Loucy (cell line): ENCODE measurements around the gene ME3.

Experiments used
- H2AFZ ChIP-seq: fragments of 200-600 bp; sonication (generic); 2 replicates; pipeline ENCODE4 v1.6.0; 2016; ENCODE audit warnings: antibody characterized with exemption, mild to moderate bottlenecking, low read length, moderate library complexity
- H3F3A ChIP-seq: fragments of 200-600 bp; 2 replicates; pipeline ENCODE4 v1.6.0; 2016; ENCODE audit warnings: antibody characterized with exemption, low read depth, mild to moderate bottlenecking
- H3K27me3 ChIP-seq: fragments of 200-600 bp; sonication (generic); 2 replicates; pipeline ENCODE4 v1.6.1; 2014; ENCODE audit warnings: low read length, mild to moderate bottlenecking; ENCODE audit not compliant: insufficient read depth, poor library complexity, severe bottlenecking
- H3K36me3 ChIP-seq: fragments of 200-600 bp; sonication (generic); 2 replicates; pipeline ENCODE4 v1.6.1; 2016; ENCODE audit warnings: low read length; ENCODE audit not compliant: insufficient read depth
- H3K4me1 ChIP-seq: fragments of 200-600 bp; sonication (generic); 2 replicates; pipeline ENCODE4 v1.5.1; 2014; ENCODE audit warnings: low read length, mild to moderate bottlenecking; ENCODE audit not compliant: insufficient read depth, poor library complexity, severe bottlenecking
- H3K4me2 ChIP-seq: fragments of 200-600 bp; sonication (generic); 2 replicates; pipeline ENCODE4 v1.6.0; 2014; ENCODE audit warnings: antibody characterized with exemption, low read length, low read depth, mild to moderate bottlenecking; ENCODE audit not compliant: poor library complexity, severe bottlenecking
- H3K4me3 ChIP-seq: fragments of 200-600 bp; sonication (generic); 2 replicates; pipeline ENCODE4 v1.5.1; 2014; ENCODE audit warnings: low read length, mild to moderate bottlenecking, mixed read lengths; ENCODE audit not compliant: poor library complexity, severe bottlenecking
- H3K79me2 ChIP-seq: fragments of 200-600 bp; sonication (generic); 2 replicates; pipeline ENCODE4 v1.6.1; 2014; ENCODE audit warnings: low read length; ENCODE audit not compliant: insufficient read depth
- H3K9ac ChIP-seq: fragments of 200-600 bp; sonication (generic); 2 replicates; pipeline ENCODE4 v1.6.0; 2014; ENCODE audit warnings: mild to moderate bottlenecking, low read depth, low read length, moderate library complexity; ENCODE audit not compliant: poor library complexity, severe bottlenecking
- H3K9me2 ChIP-seq: fragments of 200-600 bp; sonication (generic); replicated peaks from 2 replicates; pipeline ENCODE4 v1.6.1; 2016; ENCODE audit warnings: low read depth, low read length, mixed read lengths
- H3K9me3 ChIP-seq: fragments of 200-600 bp; sonication (generic); 2 replicates; pipeline ENCODE4 v1.6.1; 2014; ENCODE audit warnings: mild to moderate bottlenecking, antibody characterized with exemption, low read length, low read depth; ENCODE audit not compliant: insufficient read depth
- H4K20me1 ChIP-seq: fragments of 200-600 bp; sonication (generic); 2 replicates; pipeline ENCODE4 v1.6.0; 2014; ENCODE audit warnings: antibody characterized with exemption, low read length, mild to moderate bottlenecking; ENCODE audit not compliant: insufficient read depth, poor library complexity, severe bottlenecking
- CTCF ChIP-seq: fragments of 200-600 bp; sonication (generic); conservative IDR thresholded peaks from 2 replicates; pipeline ENCODE4 v1.5.1; 2014; ENCODE audit warnings: mild to moderate bottlenecking, antibody characterized with exemption, low read length
- EZH2phosphoT487 ChIP-seq: fragments of 200-600 bp; IDR thresholded peaks from 2 replicates; pipeline ENCODE4 v1.6.1; 2018; ENCODE audit warnings: antibody characterized with exemption, mild to moderate bottlenecking, moderate library complexity, borderline replicate concordance

Gene ME3

DNA sequence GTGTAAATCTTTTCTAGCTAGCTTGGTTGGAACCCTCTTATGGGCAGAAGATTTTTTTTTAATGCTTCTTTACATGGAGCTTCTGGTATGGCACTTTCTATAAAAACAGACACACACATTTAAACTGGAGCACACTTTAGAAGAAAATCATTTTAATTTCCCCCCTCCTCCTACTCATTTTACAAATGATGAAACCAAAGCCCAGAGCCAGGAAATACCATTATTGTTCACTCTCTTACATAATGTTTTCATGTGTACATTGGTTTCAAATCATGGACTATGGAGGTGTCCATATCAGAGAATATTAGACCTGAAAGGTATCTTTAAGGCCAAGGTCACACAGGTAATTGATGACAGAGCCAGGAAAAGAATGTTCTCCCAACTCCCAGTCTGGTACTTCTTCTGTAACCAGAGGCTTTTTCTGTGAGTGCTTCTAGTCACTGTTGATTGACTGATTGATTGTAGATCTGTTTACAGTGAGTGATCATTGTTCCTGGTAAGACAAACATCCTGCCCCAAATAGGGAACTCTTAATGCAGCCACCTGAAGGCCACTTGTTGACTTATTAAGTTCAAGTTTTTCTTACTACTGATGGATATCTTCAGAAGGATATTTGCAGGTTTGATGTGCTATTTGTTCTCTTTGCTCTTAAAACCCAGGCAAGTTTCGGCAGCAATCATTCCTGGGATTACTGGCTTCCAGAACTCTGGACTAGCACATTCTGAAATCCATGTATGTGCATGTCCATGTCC is 26.8 kb upstream of the ME3 start:
- H3K4me2 ChIP-seq, result no peak overlapping the region
- H3K4me1 ChIP-seq, result no peaks in the 10 kb centered on the region
- no peaks in the 10 kb centered on the region for H3K9me2 ChIP-seq
- no peaks in the 10 kb centered on the region for H3K79me2 ChIP-seq
- no peaks in the 10 kb centered on the region for H4K20me1 ChIP-seq
- no peaks in the 10 kb centered on the region for H3F3A ChIP-seq
- no peak overlapping the region for H2AFZ ChIP-seq
- H3K36me3 ChIP-seq, result no peaks in the 10 kb centered on the region
- no peak for TF ChIP-seq EZH2phosphoT487
- no peak for TF ChIP-seq CTCF
- no peaks in the 10 kb centered on the region for H3K9me3 ChIP-seq
- H3K27me3 ChIP-seq, result no peaks in the 10 kb centered on the region
- no peak overlapping the region for H3K4me3 ChIP-seq
- H3K9ac ChIP-seq, result no peak overlapping the region

GRCh38 chr11:86698639-86699038 is 26.2 kb upstream of the ME3 start:
- Histone ChIP-seq H3K9me2 (no peaks in the 10 kb centered on the region), H3K9me3 (no peaks in the 10 kb centered on the region), H2AFZ (no peak overlapping the region), H3K4me2 (no peak overlapping the region), H3K36me3 (no peaks in the 10 kb centered on the region), H4K20me1 (no peaks in the 10 kb centered on the region), H3K79me2 (no peaks in the 10 kb centered on the region), H3K9ac (no peak overlapping the region), H3F3A (no peaks in the 10 kb centered on the region), H3K27me3 (no peaks in the 10 kb centered on the region), H3K4me3 (no peak overlapping the region), H3K4me1 (no peaks in the 10 kb centered on the region)
- no peak for TF ChIP-seq EZH2phosphoT487
- TF ChIP-seq CTCF, result no peak

GRCh38 chr11:86696451-86696850 is 24.0 kb upstream of the ME3 start:
- H4K20me1 ChIP-seq, result no peaks in the 10 kb centered on the region
- TF ChIP-seq CTCF (no peak), EZH2phosphoT487 (no peak)
- no peaks in the 10 kb centered on the region for H3F3A ChIP-seq
- no peaks in the 10 kb centered on the region for H3K27me3 ChIP-seq
- H3K9me3 ChIP-seq, result no peaks in the 10 kb centered on the region
- H2AFZ ChIP-seq, result no peak overlapping the region
- no peaks in the 10 kb centered on the region for H3K79me2 ChIP-seq
- H3K36me3 ChIP-seq, result no peaks in the 10 kb centered on the region
- no peaks in the 10 kb centered on the region for H3K9me2 ChIP-seq
- H3K9ac ChIP-seq, result no peak overlapping the region
- no peaks in the 10 kb centered on the region for H3K4me1 ChIP-seq
- no peak overlapping the region for H3K4me3 ChIP-seq
- H3K4me2 ChIP-seq, result no peak overlapping the region
